WERI-Rb-1 (cell line): ENCODE measurements around the gene RIPK3.
"Not testable (repeated sequence)": the region's sequence is repeated elsewhere in the genome, so short reads cannot be mapped to it uniquely, and the experiment has no call there.

ENCODE experiments used
- DNase-seq: peaks from one replicate; pipeline ENCODE4 v3.0.0-alpha.2; 2020
- H3K27ac ChIP-seq: fragments of 250-450 bp; sonication (Bioruptor Pico); 2 replicates; pipeline ENCODE4 v1.5.1; 2020; ENCODE audit warnings: mild to moderate bottlenecking, moderate library complexity
- H3K27me3 ChIP-seq: fragments of 250-450 bp; sonication (Bioruptor Pico); 2 replicates; pipeline ENCODE4 v1.5.1; 2021; ENCODE audit warnings: mild to moderate bottlenecking, low read depth, moderate library complexity; ENCODE audit not compliant: insufficient read depth, severe bottlenecking
- H3K36me3 ChIP-seq: fragments of 250-450 bp; sonication (Bioruptor Pico); 2 replicates; pipeline ENCODE4 v1.5.1; 2020; ENCODE audit warnings: mild to moderate bottlenecking, moderate library complexity
- H3K4me3 ChIP-seq: 2 replicates; pipeline ENCODE4 v1.5.1; 2011; ENCODE audit warnings: low read depth, mild to moderate bottlenecking, control low read depth, low read length
- H3K9me3 ChIP-seq: fragments of 250-450 bp; sonication (Bioruptor Pico); 2 replicates; pipeline ENCODE4 v1.5.1; 2021; ENCODE audit warnings: mild to moderate bottlenecking, moderate library complexity; ENCODE audit not compliant: severe bottlenecking
- CTCF ChIP-seq: IDR thresholded peaks from 2 replicates; pipeline ENCODE4 v1.5.1; 2011; ENCODE audit warnings: low read depth, mild to moderate bottlenecking, control low read depth, inconsistent platforms, low read length

The RIPK3 gene

GRCh38 chr14:24330973-24331674, 8.7 kb downstream of the RIPK3 start:
- Histone ChIP-seq H3K4me3 (no peak overlapping the region), H3K27me3 (peaks cover 2% of the 10 kb centered on the region), H3K9me3 (no peaks in the 10 kb centered on the region), H3K27ac (no peak overlapping the region), H3K36me3 (no peaks in the 10 kb centered on the region)
- TF ChIP-seq CTCF, result no peak
- DNase-seq, result no peak

GRCh38 chr14:24329736-24330135, 10.1 kb downstream of the RIPK3 start:
- no peak for TF ChIP-seq CTCF
- Histone ChIP-seq H3K4me3 (no peak overlapping the region), H3K27me3 (peaks cover 2% of the 10 kb centered on the region), H3K27ac (no peak overlapping the region), H3K36me3 (no peaks in the 10 kb centered on the region), H3K9me3 (no peaks in the 10 kb centered on the region)
- no peak for DNase-seq

- Histone ChIP-seq H3K27me3 (peaks cover 2% of the 10 kb centered on the region), H3K9me3 (no peaks in the 10 kb centered on the region), H3K27ac (no peak overlapping the region), H3K36me3 (no peaks in the 10 kb centered on the region), H3K4me3 (no peak overlapping the region)
- no peak for TF ChIP-seq CTCF
- no peak for DNase-seq
Observed at GRCh38 chr14:24329073-24329663, 10.6 kb downstream of the RIPK3 start.

GRCh38 chr14:24327914-24328313, 11.9 kb downstream of the RIPK3 start:
- H3K9me3 ChIP-seq, H3K27ac ChIP-seq, H3K4me3 ChIP-seq, H3K27me3 ChIP-seq, H3K36me3 ChIP-seq: not testable (repeated sequence)
- peak; percentile 41 for TF ChIP-seq CTCF
- DNase-seq, result peak; percentile 69

- H3K36me3 ChIP-seq, result no peaks in the 10 kb centered on the region
- H3K27ac ChIP-seq, result no peak overlapping the region
- H3K4me3 ChIP-seq, result no peak overlapping the region
- no peak for DNase-seq
- TF ChIP-seq CTCF, result no peak
- H3K9me3 ChIP-seq, result no peaks in the 10 kb centered on the region
- no peaks in the 10 kb centered on the region for H3K27me3 ChIP-seq
Observed at GRCh38 chr14:24327303-24327702, 12.5 kb downstream of the RIPK3 start.

- no peak overlapping the region for H3K27ac ChIP-seq
- H3K9me3 ChIP-seq, result no peaks in the 10 kb centered on the region
- no peak for TF ChIP-seq CTCF
- no peaks in the 10 kb centered on the region for H3K36me3 ChIP-seq
- DNase-seq, result no peak
- H3K27me3 ChIP-seq, result no peaks in the 10 kb centered on the region
- no peak overlapping the region for H3K4me3 ChIP-seq
Observed at GRCh38 chr14:24325963-24326362, 13.8 kb downstream of the RIPK3 start.
